K562 (cell line): ENCODE data around the gene ABCB10. TPM values are rescaled to one million over a fixed set of nuclear protein-coding genes. Genes with fewer than 3 reads are reported as not detected.

Source experiments
- E2F1 ChIP-seq: sonication (generic); formaldehyde crosslinking; IDR thresholded peaks from 2 replicates; pipeline ENCODE4 v1.8.1; 2023; ENCODE audit warnings: mild to moderate bottlenecking, missing genetic modification reagents, moderate library complexity
- ETV6 ChIP-seq, 3 experiments: fragments of 150-350 bp in 1 of 3; sonication (generic) in 1 of 3; formaldehyde crosslinking in 1 of 3; IDR thresholded peaks; 2 replicates each; pipeline versions ENCODE4 v1.6.1 to v1.8.0; 2014 to 2022; ENCODE audit warnings: borderline replicate concordance in 2 of 3, low read depth in 2 of 3, antibody characterized with exemption in 1 of 3, low read length in 1 of 3, mild to moderate bottlenecking in 1 of 3, missing genetic modification reagents in 1 of 3
- HDAC2 ChIP-seq: fragments of 450-650 bp; IDR thresholded peaks from 2 replicates; pipeline ENCODE4 v1.6.1; 2016; ENCODE audit warnings: mild to moderate bottlenecking
- NR2C1 ChIP-seq, 2 experiments: fragments of 450-650 bp; IDR thresholded peaks; 2 replicates each; pipeline ENCODE4 v1.6.1; 2017; ENCODE audit warnings: mild to moderate bottlenecking in 2 of 2, antibody characterized with exemption in 1 of 2, inconsistent platforms in 1 of 2, missing compliant biosample characterization in 1 of 2, missing genetic modification characterization in 1 of 2
- PHF20 ChIP-seq: fragments of 450-650 bp; IDR thresholded peaks from 2 replicates; pipeline ENCODE4 v1.6.1; 2018; ENCODE audit not compliant: partially characterized antibody
- TCF3 ChIP-seq: sonication (generic); formaldehyde crosslinking; IDR thresholded peaks from 2 replicates; pipeline ENCODE4 v1.4.0; 2020; ENCODE audit warnings: mild to moderate bottlenecking, missing genetic modification reagents
- VEZF1 ChIP-seq: fragments of 200-800 bp; sonication (Bioruptor generic); IDR thresholded peaks from 2 replicates; pipeline ENCODE4 v1.6.1; 2017; ENCODE audit warnings: missing genetic modification characterization, missing compliant biosample characterization
- polyA plus RNA-seq, 8 experiments: library from polyadenylated mRNA; depleted of rRNA in 4 of 8; stranded (reverse) in 5 of 8; unstranded in 3 of 8; fragments of >200 nt; fragmentation: Nextera tagmentation in 2 of 8; fragmentation: Illumina TruSeq in 1 of 8; extraction: Ambion mirVana in 2 of 8; extraction: Trizol in 1 of 8; gene quantifications; 2 replicates each; pipeline versions ENCODE4 v1.2.1 to v1.2.3, GENCODE V29; 2011 to 2014; ENCODE audit warnings: inconsistent platforms in 1 of 8, missing spikeins in 1 of 8
- total RNA-seq, 7 experiments: library from RNA; depleted of rRNA in 6 of 7; stranded (reverse); fragments of >200 nt in 6 of 7; fragmentation: Illumina TruSeq in 2 of 7; extraction: Trizol in 2 of 7; gene quantifications; 2 replicates each; pipeline versions ENCODE4 v1.2.1 to v1.2.3, GENCODE V29; 2011 to 2021; ENCODE audit warnings: low replicate concordance in 1 of 7
- TF ChIP-seq, protein P1 (sequence below): fragments of 450-650 bp; IDR thresholded peaks from 2 replicates; pipeline ENCODE4 v1.7.0; 2016; ENCODE audit warnings: borderline replicate concordance
- TF ChIP-seq, protein P2 (sequence below): fragments of 250-450 bp; sonication (Bioruptor Pico); IDR thresholded peaks from 2 replicates; pipeline ENCODE4 v1.8.0; 2022; ENCODE audit warnings: inconsistent platforms

The ABCB10 gene
- total and polyA plus RNA-seq, 9 of the 15 experiments (the other 6 are each of a cell fraction or from before 2014, with no cell fraction given): 12.4 to 54.8 (median 36.4) TPM

DNA sequence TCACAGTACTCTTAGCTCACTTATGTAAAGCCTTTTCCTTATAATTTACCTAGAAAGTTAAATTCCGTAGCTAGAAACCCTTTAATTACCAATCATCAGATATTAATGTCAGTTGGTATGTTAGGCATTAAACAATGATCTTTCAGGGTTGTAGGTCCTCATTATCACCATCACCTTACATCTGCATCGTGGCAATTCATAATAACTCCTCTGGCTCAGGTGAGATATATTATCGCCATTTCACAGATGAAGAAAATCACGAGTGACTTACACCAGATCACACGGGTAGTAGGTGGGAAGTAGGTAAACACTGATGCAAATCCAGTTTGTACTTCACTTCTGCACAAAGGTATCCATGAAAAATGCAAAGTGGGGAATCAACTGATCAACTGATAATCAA, 51.0 kb downstream of the ABCB10 start (continued):
- TF ChIP-seq, protein P1, sequence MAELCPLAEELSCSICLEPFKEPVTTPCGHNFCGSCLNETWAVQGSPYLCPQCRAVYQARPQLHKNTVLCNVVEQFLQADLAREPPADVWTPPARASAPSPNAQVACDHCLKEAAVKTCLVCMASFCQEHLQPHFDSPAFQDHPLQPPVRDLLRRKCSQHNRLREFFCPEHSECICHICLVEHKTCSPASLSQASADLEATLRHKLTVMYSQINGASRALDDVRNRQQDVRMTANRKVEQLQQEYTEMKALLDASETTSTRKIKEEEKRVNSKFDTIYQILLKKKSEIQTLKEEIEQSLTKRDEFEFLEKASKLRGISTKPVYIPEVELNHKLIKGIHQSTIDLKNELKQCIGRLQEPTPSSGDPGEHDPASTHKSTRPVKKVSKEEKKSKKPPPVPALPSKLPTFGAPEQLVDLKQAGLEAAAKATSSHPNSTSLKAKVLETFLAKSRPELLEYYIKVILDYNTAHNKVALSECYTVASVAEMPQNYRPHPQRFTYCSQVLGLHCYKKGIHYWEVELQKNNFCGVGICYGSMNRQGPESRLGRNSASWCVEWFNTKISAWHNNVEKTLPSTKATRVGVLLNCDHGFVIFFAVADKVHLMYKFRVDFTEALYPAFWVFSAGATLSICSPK: no peak
- TF ChIP-seq, protein P2, sequence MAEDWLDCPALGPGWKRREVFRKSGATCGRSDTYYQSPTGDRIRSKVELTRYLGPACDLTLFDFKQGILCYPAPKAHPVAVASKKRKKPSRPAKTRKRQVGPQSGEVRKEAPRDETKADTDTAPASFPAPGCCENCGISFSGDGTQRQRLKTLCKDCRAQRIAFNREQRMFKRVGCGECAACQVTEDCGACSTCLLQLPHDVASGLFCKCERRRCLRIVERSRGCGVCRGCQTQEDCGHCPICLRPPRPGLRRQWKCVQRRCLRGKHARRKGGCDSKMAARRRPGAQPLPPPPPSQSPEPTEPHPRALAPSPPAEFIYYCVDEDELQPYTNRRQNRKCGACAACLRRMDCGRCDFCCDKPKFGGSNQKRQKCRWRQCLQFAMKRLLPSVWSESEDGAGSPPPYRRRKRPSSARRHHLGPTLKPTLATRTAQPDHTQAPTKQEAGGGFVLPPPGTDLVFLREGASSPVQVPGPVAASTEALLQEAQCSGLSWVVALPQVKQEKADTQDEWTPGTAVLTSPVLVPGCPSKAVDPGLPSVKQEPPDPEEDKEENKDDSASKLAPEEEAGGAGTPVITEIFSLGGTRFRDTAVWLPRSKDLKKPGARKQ (CRISPR knock-in tag): no peak
- TF ChIP-seq E2F1 (CRISPR knock-in tag) (no peak), HDAC2 (0 out of 2 replicates have a peak, but pooled peaks have one; percentile 16), PHF20 (no peak), NR2C1 (IDR thresholded peaks at IDR 0.05) (peak; percentile 35; the same call in 1 of the 2 replicates), NR2C1 (tag; IDR thresholded peaks at IDR 0.05) (no peak), TCF3 (CRISPR knock-in tag) (peak; percentile 26; the same call in 1 of the 2 replicates), ETV6 (IDR thresholded peaks at IDR 0.05; ENCODE audit: borderline replicate concordance in 1 of 2, low read depth in 2 of 2, low read length in 1 of 2) (no peak), ETV6 (CRISPR knock-in tag; IDR thresholded peaks at IDR 0.05; ENCODE audit: borderline replicate concordance) (no peak), VEZF1 (CRISPR knock-in tag) (no peak)
- TF ChIP-seq, all 486 proteins: peak for 9
